H1 (cell line): Measurements from ENCODE around the gene APOBR. TPM values are rescaled to one million over a fixed set of nuclear protein-coding genes. Genes with fewer than 3 reads are reported as not detected.
"Not testable (repeated sequence)": the region's sequence is repeated elsewhere in the genome, so short reads cannot be mapped to it uniquely, and the experiment has no call there.

Experiments
- CTCF ChIA-PET: fragments of 300-600 bp; sonication (Branson Sonifier 250); formaldehyde crosslinking; loops from one replicate; lab custom pipeline; 2021; ENCODE audit not compliant: partially characterized antibody; lab: Charles Lee
- POLR2A ChIA-PET: fragments of 300-600 bp; sonication (Branson Sonifier 250); formaldehyde crosslinking; loops from one replicate; lab custom pipeline; 2021; ENCODE audit warnings: inconsistent platforms; ENCODE audit not compliant: partially characterized antibody; lab: Charles Lee
- DNase-seq, 2 experiments: peaks; one replicate each; pipeline versions ENCODE4 v3.0.0 to v3.0.0-alpha.2; 2010 to 2022; ENCODE audit warnings: low spot score in 2 of 2, low read depth in 1 of 2, mixed read lengths in 1 of 2
- FAIRE-seq: peaks from 2 replicates; lab custom pipeline; 2011; peaks lifted over from hg19 to GRCh38; lab: Jason Lieb, UNC
- H2AFZ ChIP-seq: 2 replicates; pipeline ENCODE4 v1.8.1; 2012; ENCODE audit warnings: low read length, inconsistent platforms
- H2AK5ac ChIP-seq: 2 replicates; pipeline ENCODE4 v1.6.1; 2013; ENCODE audit warnings: low read depth, low read length
- H2BK120ac ChIP-seq: replicated peaks from 2 replicates; pipeline ENCODE3; 2013; ENCODE audit warnings: low read depth, low read length, inconsistent platforms
- H2BK12ac ChIP-seq: 2 replicates; pipeline ENCODE4 v1.6.1; 2013; ENCODE audit warnings: low read depth, low read length
- H2BK15ac ChIP-seq: 2 replicates; pipeline ENCODE4 v1.6.1; 2013; ENCODE audit warnings: low read length
- H2BK20ac ChIP-seq: 2 replicates; pipeline ENCODE4 v1.6.1; 2013; ENCODE audit warnings: low read length
- H2BK5ac ChIP-seq: 2 replicates; pipeline ENCODE4 v1.6.1; 2013; ENCODE audit warnings: low read depth, low read length
- H3K14ac ChIP-seq: 2 replicates; pipeline ENCODE4 v1.6.1; 2013; ENCODE audit warnings: inconsistent platforms; ENCODE audit not compliant: insufficient read length
- H3K18ac ChIP-seq: 2 replicates; pipeline ENCODE4 v1.6.1; 2013; ENCODE audit warnings: low read length; ENCODE audit errors: extremely low read depth
- H3K23ac ChIP-seq: 2 replicates; pipeline ENCODE4 v1.6.1; 2013; ENCODE audit warnings: inconsistent platforms; ENCODE audit not compliant: insufficient read length
- H3K23me2 ChIP-seq: 2 replicates; pipeline ENCODE4 v1.6.1; 2013; ENCODE audit warnings: low read depth, low read length
- H3K27ac ChIP-seq: 2 replicates; pipeline ENCODE4 v1.6.1; 2011; ENCODE audit warnings: low read depth, low read length, inconsistent platforms
- H3K27me3 ChIP-seq, 4 experiments: replicated peaks in 1 of 4; 1 replicate in 1 of 4; 2 replicates in 3 of 4; pipeline versions ENCODE4 v1.6.1 to v1.8.1; 2011 to 2013; ENCODE audit warnings: low read length in 3 of 4, mild to moderate bottlenecking in 3 of 4, inconsistent platforms in 2 of 4, mixed read lengths in 2 of 4, moderate library complexity in 1 of 4; ENCODE audit not compliant: control insufficient read depth in 3 of 4, insufficient read depth in 3 of 4; ENCODE audit errors: extremely low read depth in 1 of 4
- H3K36me3 ChIP-seq, 4 experiments: 2 replicates each; pipeline versions ENCODE4 v1.6.1 to v1.8.1; 2011 to 2013; ENCODE audit warnings: mild to moderate bottlenecking in 4 of 4, low read length in 3 of 4, moderate library complexity in 2 of 4, control low read depth in 1 of 4, inconsistent platforms in 1 of 4; ENCODE audit not compliant: insufficient read depth in 4 of 4, control insufficient read depth in 2 of 4
- H3K4ac ChIP-seq: replicated peaks from 2 replicates; pipeline ENCODE3; 2013; ENCODE audit warnings: low read length, low read depth, mixed read lengths, inconsistent platforms; ENCODE audit not compliant: insufficient read length
- H3K4me1 ChIP-seq, 4 experiments: replicated peaks in 1 of 4; 1 replicate in 1 of 4; 2 replicates in 3 of 4; pipeline versions ENCODE4 v1.6.1 to v1.8.1; 2011 to 2013; ENCODE audit warnings: low read length in 3 of 4, inconsistent platforms in 2 of 4, mixed read lengths in 1 of 4; ENCODE audit not compliant: insufficient read depth in 4 of 4, control insufficient read depth in 3 of 4
- H3K4me2 ChIP-seq, 2 experiments: 2 replicates each; pipeline versions ENCODE4 v1.6.1 to v1.8.1; 2011 to 2013; ENCODE audit warnings: low read depth in 2 of 2, low read length in 2 of 2, control low read depth in 1 of 2, inconsistent platforms in 1 of 2, mild to moderate bottlenecking in 1 of 2; ENCODE audit not compliant: insufficient read depth in 1 of 2
- H3K4me3 ChIP-seq, 4 experiments: fragments of 200-600, 300-600 bp in 1 of 4; sonication (generic), shearing (Covaris generic), sonication (Bioruptor Twin) in 1 of 4; 2 replicates each; pipeline versions ENCODE4 v1.5.1 to v1.8.1; 2011 to 2016; ENCODE audit warnings: low read length in 4 of 4, low read depth in 3 of 4, control low read depth in 2 of 4, inconsistent platforms in 2 of 4, mild to moderate bottlenecking in 2 of 4, mixed read lengths in 1 of 4, moderate library complexity in 1 of 4; ENCODE audit not compliant: insufficient read depth in 2 of 4; ENCODE audit errors: extremely low read depth in 1 of 4
- H3K56ac ChIP-seq: replicated peaks from 2 replicates; pipeline ENCODE3; 2013; ENCODE audit warnings: low read depth, mild to moderate bottlenecking, mixed read lengths, low read length, inconsistent platforms; ENCODE audit not compliant: insufficient read length
- H3K79me1 ChIP-seq: 2 replicates; pipeline ENCODE4 v1.6.1; 2013; ENCODE audit warnings: low read depth, low read length, control low read depth
- H3K79me2 ChIP-seq, 2 experiments: 2 replicates each; pipeline versions ENCODE4 v1.6.1 to v1.8.1; 2012 to 2013; ENCODE audit warnings: low read length in 2 of 2, mild to moderate bottlenecking in 2 of 2, inconsistent platforms in 1 of 2; ENCODE audit not compliant: insufficient read depth in 2 of 2, control insufficient read depth in 1 of 2
- H3K9ac ChIP-seq, 4 experiments: replicated peaks in 1 of 4; 1 replicate in 1 of 4; 2 replicates in 3 of 4; pipeline versions ENCODE4 v1.6.1 to v1.8.1; 2011 to 2013; ENCODE audit warnings: low read depth in 3 of 4, low read length in 3 of 4, control low read depth in 2 of 4, mild to moderate bottlenecking in 2 of 4, moderate library complexity in 2 of 4, inconsistent platforms in 1 of 4; ENCODE audit errors: extremely low read depth in 1 of 4
- H3K9me3 ChIP-seq, 2 experiments: 2 replicates each; pipeline versions ENCODE4 v1.6.1 to v1.8.1; 2012 to 2013; ENCODE audit warnings: mild to moderate bottlenecking in 2 of 2, moderate library complexity in 2 of 2, control low read depth in 1 of 2, inconsistent platforms in 1 of 2, low read depth in 1 of 2, low read length in 1 of 2, mixed read lengths in 1 of 2; ENCODE audit not compliant: insufficient read depth in 2 of 2
- H4K20me1 ChIP-seq, 2 experiments: replicated peaks in 1 of 2; 2 replicates each; pipeline versions ENCODE3 to v1.8.1; 2011 to 2013; ENCODE audit warnings: inconsistent platforms in 2 of 2, low read length in 2 of 2, mild to moderate bottlenecking in 1 of 2; ENCODE audit not compliant: insufficient read depth in 2 of 2, control insufficient read depth in 1 of 2
- H4K5ac ChIP-seq: 2 replicates; pipeline ENCODE4 v1.6.1; 2013; ENCODE audit warnings: low read length, low read depth, mixed read lengths, inconsistent platforms; ENCODE audit not compliant: insufficient read length
- H4K8ac ChIP-seq: 2 replicates; pipeline ENCODE4 v1.8.0; 2013; ENCODE audit warnings: mild to moderate bottlenecking, moderate library complexity, low read length, inconsistent platforms; ENCODE audit not compliant: insufficient read depth; ENCODE audit errors: extremely low read depth
- H4K91ac ChIP-seq: replicated peaks from 2 replicates; pipeline ENCODE3; 2013; ENCODE audit warnings: low read length, mixed read lengths, inconsistent platforms; ENCODE audit not compliant: insufficient read length
- WGBS, 2 experiments: shearing (Covaris generic) in 1 of 2; methylation state at CpG; one replicate each; pipeline versions ENCODE4 v1.1.6 to v1.1.7; 2013 to 2015; ENCODE audit warnings: low lambda C conversion rate in 2 of 2, mixed read lengths in 2 of 2, inconsistent platforms in 1 of 2, low coverage in 1 of 2, missing lambda C conversion rate in 1 of 2; ENCODE audit not compliant: insufficient replicate concordance in 2 of 2, insufficient coverage in 1 of 2, insufficient read length in 1 of 2; ENCODE audit errors: extremely low coverage in 1 of 2, missing lambda C conversion rate in 1 of 2; 5-methylcytosine and 5-hydroxymethylcytosine counted together
- polyA plus RNA-seq, 7 experiments: library from polyadenylated mRNA; depleted of rRNA in 3 of 7; stranded (reverse) in 5 of 7; unstranded in 2 of 7; fragments of >200 nt in 5 of 7; fragments of 200-250 nt in 2 of 7; gene quantifications; 1 replicate in 5 of 7; 2 replicates in 1 of 7; 4 replicates in 1 of 7; pipeline versions ENCODE4 v1.2.1 to v1.2.3, GENCODE V29; 2011 to 2013; ENCODE audit warnings: missing spikeins in 2 of 7, mixed read lengths in 2 of 7
- total RNA-seq: library from RNA; stranded (reverse); fragmentation: NEBNext Ultra II Directional; extraction: Animal tissue kit (Norgen Biotek cat#: 25700); gene quantifications from 2 replicates; pipeline ENCODE4 v1.2.1, GENCODE V29; 2021

APOBR gene
- total and polyA plus RNA-seq, 2 of the 8 experiments (the other 6 are each of a cell fraction or from before 2014, with no cell fraction given), result not detected

DNA sequence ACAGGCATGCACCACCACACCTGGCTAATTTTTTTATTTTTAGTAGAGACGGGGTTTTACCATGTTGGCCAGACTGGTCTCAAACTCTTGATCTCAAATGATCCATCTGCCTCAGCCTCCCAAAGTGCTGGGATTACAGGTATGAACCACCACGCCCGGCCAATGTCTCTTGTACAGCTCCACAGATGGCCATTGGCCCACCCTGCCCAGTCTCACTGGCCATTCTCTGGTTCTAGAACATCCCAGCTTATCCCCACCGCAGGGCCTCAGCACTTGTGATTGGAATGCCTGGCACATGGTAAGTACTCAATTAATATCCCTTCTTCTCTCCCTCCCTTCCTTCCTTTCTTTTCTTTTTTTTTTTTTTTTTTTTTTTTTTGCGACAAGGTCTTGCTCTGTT, 11.1 kb upstream of the APOBR start:
- H3K9me3 ChIP-seq, H3K18ac ChIP-seq, DNase-seq, H3K36me3 ChIP-seq, H2BK12ac ChIP-seq, H3K79me1 ChIP-seq, H2AK5ac ChIP-seq, H3K4me1 ChIP-seq, H2BK120ac ChIP-seq, H3K4ac ChIP-seq, H3K4me3 ChIP-seq, H3K79me2 ChIP-seq, H3K23me2 ChIP-seq, H2BK5ac ChIP-seq, POLR2A ChIA-PET, H3K56ac ChIP-seq, FAIRE-seq, H2AFZ ChIP-seq, H2BK20ac ChIP-seq, H3K4me2 ChIP-seq, H3K9ac ChIP-seq, H4K8ac ChIP-seq, H3K23ac ChIP-seq, H3K27me3 ChIP-seq, H3K14ac ChIP-seq, H3K27ac ChIP-seq, H4K5ac ChIP-seq, H4K91ac ChIP-seq, CTCF ChIA-PET, H4K20me1 ChIP-seq, H2BK15ac ChIP-seq: not testable (repeated sequence)
- WGBS, 2 experiments, result 90% methylated on average over 4 of the region's 5 CpGs; no CpG with 5 or more reads in 1 of the 2 experiments
